Left kidney (tissue), 2 donors: ENCODE results near the gene PLIN1. TPM values are rescaled to one million over a fixed set of nuclear protein-coding genes. Genes with fewer than 3 reads are reported as not detected.

Source experiments
- DNase-seq: peaks from one replicate; pipeline ENCODE4 v3.0.0-alpha.2; 2013
- polyA plus RNA-seq: library from polyadenylated mRNA; unstranded; fragments of 120-200 nt; gene quantifications from one replicate; pipeline ENCODE4 v1.2.1, GENCODE V29; 2013; ENCODE audit not compliant: insufficient read length

The PLIN1 gene
- polyA plus RNA-seq, 1 donor = 1.4 TPM

GRCh38 chr15:89628806-89629715, 50.1 kb downstream of the PLIN1 start:
- no peak for DNase-seq

GRCh38 chr15:89628301-89628700, 50.9 kb downstream of the PLIN1 start:
- no peak for DNase-seq

- no peak for DNase-seq
Observed at GRCh38 chr15:89627256-89627970, 51.8 kb downstream of the PLIN1 start.

- no peak for DNase-seq
Observed at GRCh38 chr15:89625716-89626115, 53.5 kb downstream of the PLIN1 start.

GRCh38 chr15:89623165-89623564, 56.0 kb downstream of the PLIN1 start:
- DNase-seq = no peak

GRCh38 chr15:89621547-89621946, 57.6 kb downstream of the PLIN1 start:
- DNase-seq = no peak

GRCh38 chr15:89616228-89616627, 62.9 kb downstream of the PLIN1 start:
- no peak for DNase-seq

- DNase-seq = no peak
Observed at GRCh38 chr15:89615135-89615534, 64.0 kb downstream of the PLIN1 start.

Other genes with a start within 250 kb of the PLIN1 start
- 1.9 TPM for gene RHCG, start 182.8 kb downstream of the PLIN1 start, polyA plus RNA-seq
- 17.9 TPM for gene TICRR, start 103.9 kb downstream of the PLIN1 start, polyA plus RNA-seq
- gene KIF7, start 23.9 kb downstream of the PLIN1 start, polyA plus RNA-seq = 13.7 TPM
- gene PEX11A, start 11.4 kb upstream of the PLIN1 start, polyA plus RNA-seq = 24.4 TPM
- gene WDR93, start 11.4 kb upstream of the PLIN1 start, polyA plus RNA-seq = 3.7 TPM
- 0.52 TPM for gene MESP1, start 71.9 kb upstream of the PLIN1 start, polyA plus RNA-seq
- gene MESP2, start 97.0 kb upstream of the PLIN1 start, polyA plus RNA-seq = 0.45 TPM
- 135 TPM for gene ANPEP, start 135.5 kb upstream of the PLIN1 start, polyA plus RNA-seq
- gene AP3S2, start 214.6 kb upstream of the PLIN1 start, polyA plus RNA-seq = 49.1 TPM
- gene ARPIN, start 233.6 kb upstream of the PLIN1 start, polyA plus RNA-seq = 33.1 TPM